Measurements from ENCODE around the gene TIAM1.

The TIAM1 gene, protein sequence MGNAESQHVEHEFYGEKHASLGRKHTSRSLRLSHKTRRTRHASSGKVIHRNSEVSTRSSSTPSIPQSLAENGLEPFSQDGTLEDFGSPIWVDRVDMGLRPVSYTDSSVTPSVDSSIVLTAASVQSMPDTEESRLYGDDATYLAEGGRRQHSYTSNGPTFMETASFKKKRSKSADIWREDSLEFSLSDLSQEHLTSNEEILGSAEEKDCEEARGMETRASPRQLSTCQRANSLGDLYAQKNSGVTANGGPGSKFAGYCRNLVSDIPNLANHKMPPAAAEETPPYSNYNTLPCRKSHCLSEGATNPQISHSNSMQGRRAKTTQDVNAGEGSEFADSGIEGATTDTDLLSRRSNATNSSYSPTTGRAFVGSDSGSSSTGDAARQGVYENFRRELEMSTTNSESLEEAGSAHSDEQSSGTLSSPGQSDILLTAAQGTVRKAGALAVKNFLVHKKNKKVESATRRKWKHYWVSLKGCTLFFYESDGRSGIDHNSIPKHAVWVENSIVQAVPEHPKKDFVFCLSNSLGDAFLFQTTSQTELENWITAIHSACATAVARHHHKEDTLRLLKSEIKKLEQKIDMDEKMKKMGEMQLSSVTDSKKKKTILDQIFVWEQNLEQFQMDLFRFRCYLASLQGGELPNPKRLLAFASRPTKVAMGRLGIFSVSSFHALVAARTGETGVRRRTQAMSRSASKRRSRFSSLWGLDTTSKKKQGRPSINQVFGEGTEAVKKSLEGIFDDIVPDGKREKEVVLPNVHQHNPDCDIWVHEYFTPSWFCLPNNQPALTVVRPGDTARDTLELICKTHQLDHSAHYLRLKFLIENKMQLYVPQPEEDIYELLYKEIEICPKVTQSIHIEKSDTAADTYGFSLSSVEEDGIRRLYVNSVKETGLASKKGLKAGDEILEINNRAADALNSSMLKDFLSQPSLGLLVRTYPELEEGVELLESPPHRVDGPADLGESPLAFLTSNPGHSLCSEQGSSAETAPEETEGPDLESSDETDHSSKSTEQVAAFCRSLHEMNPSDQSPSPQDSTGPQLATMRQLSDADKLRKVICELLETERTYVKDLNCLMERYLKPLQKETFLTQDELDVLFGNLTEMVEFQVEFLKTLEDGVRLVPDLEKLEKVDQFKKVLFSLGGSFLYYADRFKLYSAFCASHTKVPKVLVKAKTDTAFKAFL (N-terminal part only)

DNA sequence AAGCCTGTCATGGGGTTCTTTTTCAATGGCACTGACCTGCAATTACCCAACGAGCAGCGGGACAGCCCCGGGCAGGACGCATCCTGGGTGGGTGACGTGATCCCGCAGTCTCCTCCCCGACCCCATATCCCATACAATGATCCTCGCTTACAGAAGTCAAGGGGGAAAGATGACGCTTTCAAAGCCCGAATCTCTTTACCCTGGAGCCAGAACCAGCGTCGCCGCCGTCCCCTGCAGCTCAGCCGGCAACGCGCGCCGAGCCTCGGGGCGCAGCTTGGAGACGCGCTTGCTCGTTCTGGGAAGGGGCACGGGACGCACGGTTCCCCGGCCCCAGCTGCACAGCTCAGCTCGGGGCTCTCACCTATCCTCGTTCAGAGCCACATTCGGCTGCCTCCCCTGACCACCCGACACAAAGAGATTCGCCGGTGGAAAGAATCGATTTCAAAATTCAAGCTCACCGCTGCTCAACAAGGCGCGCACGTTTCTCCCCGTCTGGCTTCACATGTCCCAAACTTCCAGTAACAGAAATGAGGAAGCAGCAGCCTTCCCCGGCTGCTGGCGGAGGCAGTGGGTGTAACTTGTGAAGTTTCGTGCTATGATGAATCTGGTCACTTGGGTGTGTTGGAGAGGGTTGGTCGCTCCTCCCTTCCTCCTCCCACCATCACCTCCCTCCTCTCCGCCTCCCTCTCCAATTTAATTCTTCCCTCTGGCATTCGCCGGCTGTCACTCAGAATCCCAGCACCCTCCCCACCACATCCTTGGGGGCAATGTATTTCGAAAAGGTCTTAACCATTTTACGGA lies at the start of gene TIAM1:
TSS of gene TIAM1 (minus strand) at position 582 of the 801 bp plus-strand sequence. CDS start 77,289 bp downstream, outside the sequence.
- peaks cover 16% of the 10 kb centered on the region for H3K4me1 ChIP-seq (ENCODE audit: low read length)
- H3K9ac ChIP-seq (ENCODE audit: low read length) = no peak within 1 kb of the TSS
- no peak for TF ChIP-seq EZH2phosphoT487 (IDR thresholded peaks at IDR 0.05; ENCODE audit: low read depth)
- TF ChIP-seq, protein P1, sequence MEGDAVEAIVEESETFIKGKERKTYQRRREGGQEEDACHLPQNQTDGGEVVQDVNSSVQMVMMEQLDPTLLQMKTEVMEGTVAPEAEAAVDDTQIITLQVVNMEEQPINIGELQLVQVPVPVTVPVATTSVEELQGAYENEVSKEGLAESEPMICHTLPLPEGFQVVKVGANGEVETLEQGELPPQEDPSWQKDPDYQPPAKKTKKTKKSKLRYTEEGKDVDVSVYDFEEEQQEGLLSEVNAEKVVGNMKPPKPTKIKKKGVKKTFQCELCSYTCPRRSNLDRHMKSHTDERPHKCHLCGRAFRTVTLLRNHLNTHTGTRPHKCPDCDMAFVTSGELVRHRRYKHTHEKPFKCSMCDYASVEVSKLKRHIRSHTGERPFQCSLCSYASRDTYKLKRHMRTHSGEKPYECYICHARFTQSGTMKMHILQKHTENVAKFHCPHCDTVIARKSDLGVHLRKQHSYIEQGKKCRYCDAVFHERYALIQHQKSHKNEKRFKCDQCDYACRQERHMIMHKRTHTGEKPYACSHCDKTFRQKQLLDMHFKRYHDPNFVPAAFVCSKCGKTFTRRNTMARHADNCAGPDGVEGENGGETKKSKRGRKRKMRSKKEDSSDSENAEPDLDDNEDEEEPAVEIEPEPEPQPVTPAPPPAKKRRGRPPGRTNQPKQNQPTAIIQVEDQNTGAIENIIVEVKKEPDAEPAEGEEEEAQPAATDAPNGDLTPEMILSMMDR (IDR thresholded peaks at IDR 0.05; ENCODE audit: low read depth, low read length) = no peak
- no peaks in the 10 kb centered on the region for H3K36me3 ChIP-seq (replicated peaks; ENCODE audit: low read depth, low read length)
- H3K9me3 ChIP-seq (ENCODE audit: insufficient read depth, low read length) = no peaks in the 10 kb centered on the region
- no peak within 1 kb of the TSS for H3K27ac ChIP-seq (ENCODE audit: low read length)
- H3K4me2 ChIP-seq (ENCODE audit: low read length) = no peak within 1 kb of the TSS
- 0 out of 2 replicates have a peak, but pooled peaks cover 4% of the 10 kb centered on the region for H3K27me3 ChIP-seq (ENCODE audit: low read depth, low read length)
- H3K79me2 ChIP-seq (ENCODE audit: low read length) = no peaks in the 10 kb centered on the region
- H3K4me3 ChIP-seq (ENCODE audit: low read length) = no peak within 1 kb of the TSS
- no peaks in the 10 kb centered on the region for H4K20me1 ChIP-seq (ENCODE audit: insufficient read depth, low read length)
- no peak within 1 kb of the TSS for H2AFZ ChIP-seq (ENCODE audit: low read depth, low read length)

DNA sequence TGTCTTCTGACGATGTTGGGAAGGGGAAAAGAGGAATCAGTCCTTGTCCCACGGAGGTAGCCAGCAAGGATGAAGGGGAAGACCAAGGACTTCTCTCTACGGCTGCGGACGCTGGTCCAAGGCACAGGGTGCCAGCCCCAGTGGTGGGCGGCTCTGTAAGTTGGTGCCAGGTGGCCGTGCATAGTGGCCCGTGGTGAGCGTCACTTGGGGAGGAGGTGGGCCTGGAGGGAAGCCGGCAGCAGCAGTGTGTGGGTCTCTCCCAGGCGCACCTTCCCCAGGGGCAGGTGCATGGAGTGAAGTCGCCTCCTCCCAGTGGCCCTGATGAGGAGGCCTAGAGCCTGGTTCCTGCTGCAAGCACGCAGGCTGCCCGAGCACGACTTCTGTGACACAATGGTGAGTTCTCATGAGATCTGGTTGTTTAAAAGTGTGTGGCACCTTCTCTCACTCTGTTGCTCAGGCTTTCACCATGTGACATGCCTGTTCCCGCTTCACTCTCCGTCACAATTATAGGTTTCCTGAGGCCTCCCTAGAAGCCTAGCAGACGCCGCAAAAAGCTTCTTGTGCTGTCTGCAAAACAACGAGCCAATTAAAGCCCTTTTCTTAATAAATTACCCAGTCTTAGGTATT lies 43.6 kb upstream of the TIAM1 start:
- no peak overlapping the region for H3K27ac ChIP-seq (ENCODE audit: low read length)
- H3K79me2 ChIP-seq (ENCODE audit: low read length) = no peaks in the 10 kb centered on the region
- H3K9ac ChIP-seq (ENCODE audit: low read length) = no peak overlapping the region
- no peaks in the 10 kb centered on the region for H3K9me3 ChIP-seq (ENCODE audit: insufficient read depth, low read length)
- TF ChIP-seq EZH2phosphoT487 (IDR thresholded peaks at IDR 0.05; ENCODE audit: low read depth) = no peak
- TF ChIP-seq, protein P1 (IDR thresholded peaks at IDR 0.05; ENCODE audit: low read depth, low read length) = no peak
- H3K4me3 ChIP-seq (ENCODE audit: low read length) = no peak overlapping the region
- H3K4me2 ChIP-seq (ENCODE audit: low read length) = no peak overlapping the region
- no peaks in the 10 kb centered on the region for H3K36me3 ChIP-seq (replicated peaks; ENCODE audit: low read depth, low read length)
- H2AFZ ChIP-seq (ENCODE audit: low read depth, low read length) = no peak overlapping the region
- no peaks in the 10 kb centered on the region for H3K4me1 ChIP-seq (ENCODE audit: low read length)
- H4K20me1 ChIP-seq (ENCODE audit: insufficient read depth, low read length) = no peaks in the 10 kb centered on the region
- 0 out of 2 replicates have a peak, but pooled peaks cover 5% of the 10 kb centered on the region for H3K27me3 ChIP-seq (ENCODE audit: low read depth, low read length)

DNA sequence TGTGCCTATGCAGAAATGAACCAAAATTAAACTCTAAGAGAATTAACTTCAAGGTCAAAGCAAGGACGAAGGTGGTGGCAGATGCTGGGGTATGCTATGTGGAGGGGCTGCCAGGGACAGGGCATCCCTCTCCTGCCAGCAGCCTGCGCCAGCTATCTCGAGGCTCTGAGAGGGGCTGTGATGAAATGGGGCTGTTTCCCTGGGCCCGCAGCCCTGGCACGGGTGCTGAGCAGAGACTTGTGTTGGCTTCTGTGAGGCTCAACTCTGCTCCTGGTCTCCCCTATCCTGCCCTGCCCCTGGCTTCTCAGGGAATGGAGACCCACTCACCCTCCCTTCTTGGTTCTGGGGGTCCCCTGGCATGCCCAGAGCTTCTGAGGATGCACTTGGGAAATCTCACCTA lies 41.9 kb upstream of the TIAM1 start:
- Histone ChIP-seq H4K20me1 (ENCODE audit: insufficient read depth, low read length) (no peaks in the 10 kb centered on the region), H3K9ac (ENCODE audit: low read length) (no peak overlapping the region), H3K4me3 (ENCODE audit: low read length) (no peak overlapping the region), H3K79me2 (ENCODE audit: low read length) (no peaks in the 10 kb centered on the region), H2AFZ (ENCODE audit: low read depth, low read length) (no peak overlapping the region), H3K27me3 (ENCODE audit: low read depth, low read length) (0 out of 2 replicates have a peak, but pooled peaks cover 5% of the 10 kb centered on the region), H3K4me2 (ENCODE audit: low read length) (no peak overlapping the region), H3K36me3 (replicated peaks; ENCODE audit: low read depth, low read length) (no peaks in the 10 kb centered on the region), H3K9me3 (ENCODE audit: insufficient read depth, low read length) (no peaks in the 10 kb centered on the region), H3K4me1 (ENCODE audit: low read length) (no peaks in the 10 kb centered on the region), H3K27ac (ENCODE audit: low read length) (no peak overlapping the region)
- TF ChIP-seq, protein P1 (IDR thresholded peaks at IDR 0.05; ENCODE audit: low read depth, low read length) = no peak
- no peak for TF ChIP-seq EZH2phosphoT487 (IDR thresholded peaks at IDR 0.05; ENCODE audit: low read depth)

Measured in OCI-LY3 (cell line).